Measurements from ENCODE around the gene PNPT1.

DNA sequence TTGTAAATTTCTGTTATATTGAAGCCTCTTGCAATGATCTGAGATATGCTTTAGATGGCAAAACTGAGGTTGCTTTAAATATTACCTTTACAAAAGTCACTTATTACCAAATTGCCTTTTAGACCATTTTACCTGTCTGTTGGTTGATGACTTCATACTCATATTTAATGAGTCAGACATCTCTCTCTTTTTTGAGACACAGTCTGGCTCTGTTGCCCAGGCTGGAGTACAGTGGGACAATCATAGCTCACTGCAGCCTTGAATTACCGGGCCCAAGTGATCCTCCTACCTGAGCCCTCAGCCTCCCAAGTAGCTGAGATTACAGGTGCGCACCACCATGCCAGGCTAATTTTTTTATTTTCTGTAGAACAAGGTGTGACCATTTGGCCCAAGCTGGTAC is 64.7 kb downstream of the PNPT1 start:
- TF ChIP-seq, protein P1, sequence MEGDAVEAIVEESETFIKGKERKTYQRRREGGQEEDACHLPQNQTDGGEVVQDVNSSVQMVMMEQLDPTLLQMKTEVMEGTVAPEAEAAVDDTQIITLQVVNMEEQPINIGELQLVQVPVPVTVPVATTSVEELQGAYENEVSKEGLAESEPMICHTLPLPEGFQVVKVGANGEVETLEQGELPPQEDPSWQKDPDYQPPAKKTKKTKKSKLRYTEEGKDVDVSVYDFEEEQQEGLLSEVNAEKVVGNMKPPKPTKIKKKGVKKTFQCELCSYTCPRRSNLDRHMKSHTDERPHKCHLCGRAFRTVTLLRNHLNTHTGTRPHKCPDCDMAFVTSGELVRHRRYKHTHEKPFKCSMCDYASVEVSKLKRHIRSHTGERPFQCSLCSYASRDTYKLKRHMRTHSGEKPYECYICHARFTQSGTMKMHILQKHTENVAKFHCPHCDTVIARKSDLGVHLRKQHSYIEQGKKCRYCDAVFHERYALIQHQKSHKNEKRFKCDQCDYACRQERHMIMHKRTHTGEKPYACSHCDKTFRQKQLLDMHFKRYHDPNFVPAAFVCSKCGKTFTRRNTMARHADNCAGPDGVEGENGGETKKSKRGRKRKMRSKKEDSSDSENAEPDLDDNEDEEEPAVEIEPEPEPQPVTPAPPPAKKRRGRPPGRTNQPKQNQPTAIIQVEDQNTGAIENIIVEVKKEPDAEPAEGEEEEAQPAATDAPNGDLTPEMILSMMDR (IDR thresholded peaks at IDR 0.05; ENCODE audit: low read depth, low read length) = no peak
- no peak for TF ChIP-seq EZH2phosphoT487 (IDR thresholded peaks at IDR 0.05; ENCODE audit: low read depth)

Measured in OCI-LY3 (cell line).